Globus pallidus (tissue), 1 donor: ENCODE data around the gene ATXN1.
"Not testable (repeated sequence)": the region's sequence is repeated elsewhere in the genome, so short reads cannot be mapped to it uniquely, and the experiment has no call there.

ENCODE experiments used
- DNase-seq: peaks from one replicate; pipeline ENCODE4 v3.0.0-alpha.2; 2015; ENCODE audit warnings: low spot score

The ATXN1 gene

DNA sequence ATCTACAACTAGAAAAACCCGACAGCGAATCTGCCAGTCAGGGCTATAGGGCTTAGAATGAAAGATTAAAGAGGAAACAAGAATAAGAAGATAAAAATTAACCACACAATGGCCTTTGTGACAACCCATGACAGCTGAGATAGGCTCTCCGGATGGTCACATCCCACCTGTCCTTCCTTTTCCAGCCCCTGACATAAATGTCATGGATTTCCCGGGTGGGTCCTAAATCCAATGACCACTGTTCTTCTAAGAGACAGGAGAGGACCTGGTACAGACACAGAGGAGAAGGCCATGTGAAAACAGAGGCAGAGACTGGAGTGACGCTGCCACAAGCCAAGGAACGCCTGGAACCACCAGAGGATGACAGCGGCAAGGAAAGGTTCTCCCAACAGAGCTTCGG is 41.8 kb downstream of the ATXN1 start:
- DNase-seq = no peak

DNA sequence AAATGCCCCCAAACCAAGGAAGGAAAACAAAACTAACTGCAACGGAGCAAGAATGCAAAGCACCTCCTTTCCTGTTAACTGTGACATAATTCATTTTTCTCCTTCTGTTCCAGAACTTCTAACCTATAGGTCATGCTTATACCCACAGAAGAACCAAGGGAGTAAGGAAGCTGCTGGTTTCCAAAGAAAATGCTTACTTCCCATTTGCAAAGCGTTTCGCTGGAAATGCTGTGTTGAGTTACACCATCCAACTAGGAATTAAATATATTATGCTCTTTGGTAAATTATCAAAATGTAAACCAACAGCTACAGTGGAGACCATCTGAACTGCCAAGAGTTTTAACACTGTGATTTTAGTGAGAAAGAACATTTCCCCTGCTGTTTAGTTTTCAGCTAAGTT is 42.9 kb downstream of the ATXN1 start:
- DNase-seq = no peak

DNA sequence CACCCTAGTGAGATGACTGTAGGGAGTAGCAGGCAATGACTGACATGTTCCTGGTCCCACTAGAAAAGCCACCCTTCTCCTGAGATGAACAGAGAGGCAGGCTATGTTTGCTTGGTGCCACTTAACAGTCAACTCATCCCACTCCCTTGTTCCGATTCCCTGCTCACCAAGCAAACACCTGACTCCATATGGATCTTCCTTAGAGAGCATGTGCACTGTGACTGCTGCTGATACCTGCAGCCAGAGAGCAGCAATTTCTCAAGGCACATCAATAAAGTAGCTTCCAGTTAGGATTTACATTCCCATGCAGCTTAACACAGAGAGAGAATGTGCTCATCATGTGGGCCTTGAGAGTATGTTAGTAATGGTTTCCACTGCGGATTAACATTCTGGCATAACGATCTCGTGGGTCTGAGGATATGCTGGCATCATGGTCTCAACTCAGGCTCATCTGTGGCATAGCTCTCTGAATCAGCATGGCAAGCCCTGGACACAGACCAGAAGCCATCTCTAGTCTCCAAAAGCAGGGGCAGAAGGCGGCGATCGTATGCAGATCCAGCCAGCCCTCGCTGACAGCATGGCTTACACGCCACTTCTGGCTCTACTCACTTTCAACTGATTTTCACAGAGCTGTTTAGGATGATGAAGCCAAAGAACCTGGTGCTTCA is 43.9 kb downstream of the ATXN1 start:
- DNase-seq = no peak

DNA sequence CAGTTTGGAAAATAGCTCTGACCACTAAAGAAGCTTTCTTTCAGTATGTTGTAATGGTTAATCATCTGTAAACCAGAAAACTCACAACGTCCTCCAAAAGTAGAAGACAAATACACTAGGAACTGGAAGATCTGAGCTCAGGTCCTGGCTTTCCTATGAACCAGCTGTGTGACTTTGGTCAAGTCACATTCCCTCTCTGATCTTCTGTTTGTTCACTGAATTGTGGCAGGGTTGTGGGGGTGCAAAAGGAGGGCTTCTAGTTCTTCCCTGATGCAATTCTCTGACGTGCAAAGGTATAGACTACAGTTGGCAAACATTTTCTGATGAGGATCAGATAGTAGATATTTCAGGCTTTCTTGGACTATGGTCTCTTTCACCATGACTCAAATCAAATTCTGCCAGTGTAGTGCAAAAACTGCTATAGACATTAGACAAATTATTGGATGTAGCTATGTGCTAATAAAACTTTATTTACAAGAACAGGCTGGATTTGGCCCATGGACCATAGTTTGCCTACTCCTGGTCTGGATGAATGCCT is 44.9 kb downstream of the ATXN1 start:
- no peak for DNase-seq

DNA sequence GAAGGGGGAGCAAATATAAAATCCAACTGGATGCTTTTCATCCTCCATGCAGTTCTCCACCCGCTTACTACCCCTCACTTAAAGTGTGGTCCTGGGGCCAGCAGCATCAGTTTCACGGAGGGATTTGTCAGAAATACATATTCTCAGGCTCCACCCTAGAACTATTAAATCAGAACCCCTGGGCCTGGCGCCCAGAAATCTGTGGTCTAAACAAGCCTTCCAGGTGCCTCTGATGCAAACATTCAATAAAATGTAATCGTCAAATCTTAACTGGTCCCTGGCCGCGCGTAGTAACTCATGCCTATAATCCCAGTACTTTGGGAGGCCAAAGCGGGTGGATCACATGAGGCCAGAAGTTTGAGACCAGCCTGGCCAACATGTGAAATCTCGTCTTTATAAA is 47.7 kb downstream of the ATXN1 start:
- DNase-seq = no peak

DNA sequence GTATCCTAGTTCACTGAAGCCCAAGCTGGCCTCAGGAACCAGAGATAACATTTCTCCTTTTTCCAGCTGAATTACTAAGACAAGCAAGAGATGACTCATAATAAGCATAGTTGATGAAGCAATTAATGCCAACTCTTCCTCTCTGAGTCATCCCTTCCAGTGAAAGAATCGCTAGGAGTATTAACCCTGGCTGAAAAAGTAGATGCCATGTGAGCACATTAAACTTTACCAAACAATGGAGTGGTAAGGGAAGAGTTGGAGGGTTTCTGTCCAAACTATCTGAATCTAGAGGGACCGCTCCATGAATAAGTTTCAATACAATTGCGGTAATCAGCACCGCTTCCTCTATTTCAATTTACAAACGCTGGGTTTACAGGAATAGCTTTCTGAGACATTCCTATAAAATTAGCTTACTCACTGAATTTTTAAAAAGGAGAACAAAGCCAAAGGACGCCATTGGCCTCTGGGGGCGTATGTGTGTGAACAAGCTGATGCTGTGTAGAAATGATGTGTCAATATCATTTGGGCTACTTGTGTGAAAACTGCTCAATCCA is 48.3 kb downstream of the ATXN1 start:
- peak; percentile 66 for DNase-seq

DNA sequence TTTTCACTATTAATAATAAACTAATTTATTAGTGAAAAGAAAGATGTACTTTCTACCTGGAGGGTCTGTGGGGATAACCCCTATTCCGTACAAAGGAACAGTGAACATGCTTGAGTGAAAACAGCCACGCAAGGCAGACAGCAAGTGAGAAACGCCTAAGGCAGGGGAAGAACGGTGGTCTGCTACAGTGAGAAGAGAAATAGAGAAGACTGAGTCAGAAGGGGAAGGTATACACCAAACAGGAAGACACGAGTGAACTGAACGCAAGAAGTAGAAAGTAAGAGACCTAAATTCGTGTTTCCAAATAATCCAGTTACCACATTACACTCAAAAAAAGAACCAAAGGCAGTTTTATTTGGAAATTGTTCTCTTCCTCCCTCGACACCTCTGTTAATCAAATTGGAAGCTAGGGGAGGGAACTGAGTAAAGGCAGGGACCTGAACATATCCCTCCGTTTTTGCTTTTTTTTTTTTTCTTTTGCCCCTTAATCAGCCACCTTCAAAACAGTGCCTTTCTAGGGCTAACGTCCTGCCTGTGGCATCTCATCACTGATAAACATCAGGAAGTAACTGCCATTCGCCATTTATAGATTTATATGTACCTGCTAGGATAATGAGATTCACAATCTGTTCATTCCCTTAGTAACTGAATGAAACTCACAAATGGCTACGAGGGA is 48.9 kb downstream of the ATXN1 start:
- DNase-seq = no peak

DNA sequence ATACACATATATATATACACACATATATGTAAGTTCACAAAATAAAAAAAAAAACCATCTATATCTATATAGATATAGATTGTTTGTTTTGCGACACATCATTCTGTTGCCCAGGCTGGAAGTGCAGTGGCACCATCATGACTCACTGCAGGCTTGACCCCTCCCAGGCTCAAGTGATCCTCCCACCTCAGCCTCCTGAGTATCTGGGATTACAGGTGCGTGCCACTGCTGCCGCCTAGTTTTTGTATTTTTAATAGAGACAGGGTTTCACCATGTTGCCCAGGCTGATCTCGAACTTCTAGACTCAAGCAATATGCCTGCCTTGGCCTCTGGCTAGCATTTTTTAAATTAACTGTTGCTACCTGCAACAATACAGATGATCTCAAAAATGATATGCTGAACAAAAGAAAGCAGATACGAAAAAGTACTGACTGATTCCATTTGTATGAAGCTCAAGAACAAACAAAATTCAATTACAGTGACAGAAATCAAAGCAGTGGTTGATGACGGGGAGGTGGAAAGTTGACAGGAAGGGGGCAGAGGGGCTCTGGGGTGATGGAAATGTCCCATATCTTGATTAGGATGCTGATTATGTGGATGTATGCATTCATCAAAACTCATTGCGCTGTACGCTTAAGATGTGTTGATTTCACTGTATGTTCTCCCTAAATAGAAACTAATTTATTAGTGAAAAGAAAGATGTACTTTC is 49.6 kb downstream of the ATXN1 start:
- no peak for DNase-seq

DNA sequence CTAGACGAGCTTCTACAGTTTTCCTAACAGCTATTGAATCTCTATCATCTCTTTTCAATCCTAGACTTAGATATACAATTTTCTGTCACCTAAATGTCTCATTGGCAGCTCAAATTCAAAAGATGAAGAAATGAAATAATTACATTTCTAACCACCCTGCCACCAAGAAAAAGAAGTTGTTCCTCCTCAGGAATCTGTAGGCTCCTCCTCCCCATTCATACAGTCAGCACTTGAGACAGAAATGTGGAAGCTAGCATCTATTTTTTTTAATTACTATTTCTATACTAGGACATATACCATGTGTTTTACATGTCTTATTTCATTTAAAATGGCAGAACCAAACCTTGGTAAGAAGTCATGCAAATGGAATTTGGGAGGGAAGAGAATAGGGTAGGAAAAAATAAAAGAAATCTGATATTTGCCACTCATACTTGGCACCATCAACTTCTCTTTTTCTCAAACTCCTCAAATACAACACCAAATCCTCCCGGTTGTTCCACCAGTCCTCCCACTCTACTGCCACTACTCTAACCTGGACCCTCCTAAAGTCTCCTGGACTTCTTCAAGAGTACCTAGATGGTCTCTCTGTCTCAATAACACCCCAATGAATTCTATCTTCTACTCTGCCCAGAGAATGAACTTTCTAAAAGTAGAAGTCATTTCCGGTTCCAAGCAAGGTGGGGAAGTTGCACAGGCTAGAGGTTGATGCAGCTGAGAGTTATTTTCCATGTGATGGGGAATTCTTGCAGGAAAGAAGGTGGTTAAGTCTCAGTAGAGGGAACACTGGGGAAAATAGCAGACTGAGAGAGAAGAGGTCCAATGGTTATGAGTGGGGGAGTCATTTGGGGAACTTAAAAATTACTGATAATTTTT is 54.1 kb downstream of the ATXN1 start:
- no peak for DNase-seq

DNA sequence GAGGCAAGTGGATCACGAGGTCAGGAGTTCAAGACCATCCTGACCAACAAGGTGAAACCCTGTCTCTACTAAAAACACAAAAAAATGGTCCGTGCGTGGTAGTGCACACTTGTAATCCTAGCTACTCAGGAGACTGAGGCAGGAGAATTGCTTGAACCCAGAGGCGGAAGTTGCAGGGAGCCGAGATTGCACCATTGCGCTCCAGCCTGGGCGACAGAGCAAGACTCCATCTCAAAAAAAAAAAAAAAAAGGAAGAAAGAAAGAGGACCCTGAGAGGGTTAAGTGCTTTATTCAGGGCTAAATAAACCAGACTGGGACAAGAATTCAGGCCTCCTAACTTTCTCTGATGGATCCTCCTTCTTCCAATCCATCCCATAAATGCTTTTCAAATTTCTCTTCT is 54.8 kb downstream of the ATXN1 start:
- not testable (repeated sequence) for DNase-seq

DNA sequence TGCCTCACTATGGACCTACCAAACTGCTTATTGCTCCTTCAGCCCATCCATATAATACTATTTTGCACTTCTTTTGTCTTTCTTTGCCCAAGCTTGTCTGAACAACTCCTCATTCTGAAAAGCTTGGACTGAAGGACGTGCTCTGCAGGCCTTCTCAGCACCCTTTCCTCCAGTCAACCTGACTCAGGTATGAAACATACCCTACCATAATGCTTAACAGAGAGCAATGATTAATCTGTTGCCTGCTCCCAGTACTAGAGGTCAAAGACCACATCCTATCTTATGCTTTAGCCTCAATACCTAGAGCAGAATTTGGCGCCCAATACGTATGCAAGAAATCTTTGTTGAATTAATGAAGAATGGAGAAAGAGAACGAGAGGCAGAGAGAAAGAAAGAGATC is 55.2 kb downstream of the ATXN1 start:
- no peak for DNase-seq

DNA sequence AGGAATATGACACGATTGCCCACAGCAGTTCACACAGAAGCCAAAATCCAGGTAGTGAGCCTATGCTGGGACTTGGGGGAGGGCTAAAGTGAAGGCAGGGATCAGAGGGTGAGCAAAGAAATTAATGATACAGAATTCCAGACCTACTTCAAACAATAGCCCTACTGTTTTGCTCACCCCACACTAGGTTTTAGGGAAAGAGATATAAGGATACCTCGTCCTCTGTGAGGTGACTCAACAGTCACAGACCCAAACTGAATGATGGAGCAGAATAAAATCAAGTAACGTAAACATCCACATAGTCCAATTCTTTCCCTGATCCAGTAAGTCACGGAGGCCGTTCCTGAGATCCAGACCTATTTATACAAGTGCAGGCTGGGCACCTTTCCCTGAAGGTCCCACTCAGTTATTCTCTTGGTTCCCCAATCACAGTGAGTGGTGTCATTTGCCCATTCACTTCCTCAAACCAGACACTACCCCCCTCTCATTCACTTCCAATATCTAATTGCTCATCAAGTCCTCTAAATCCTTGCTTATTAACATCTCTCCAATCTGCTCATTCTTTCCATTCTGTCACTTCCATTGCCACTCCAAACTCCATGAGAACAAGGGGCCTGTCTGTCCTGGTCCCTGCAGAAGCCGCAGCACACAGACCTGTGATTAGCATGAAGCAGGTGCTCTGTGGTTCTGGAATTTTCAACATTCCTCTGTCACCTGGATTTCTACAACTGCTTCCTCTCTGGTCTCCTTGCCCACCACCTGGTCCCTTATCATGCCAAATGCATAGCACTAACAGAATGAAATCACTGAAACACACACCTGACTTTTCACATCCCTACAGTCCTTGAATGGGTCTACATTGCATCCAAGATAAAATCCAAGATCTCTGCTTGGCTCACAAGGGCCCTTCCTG is 55.9 kb downstream of the ATXN1 start:
- no peak for DNase-seq

DNA sequence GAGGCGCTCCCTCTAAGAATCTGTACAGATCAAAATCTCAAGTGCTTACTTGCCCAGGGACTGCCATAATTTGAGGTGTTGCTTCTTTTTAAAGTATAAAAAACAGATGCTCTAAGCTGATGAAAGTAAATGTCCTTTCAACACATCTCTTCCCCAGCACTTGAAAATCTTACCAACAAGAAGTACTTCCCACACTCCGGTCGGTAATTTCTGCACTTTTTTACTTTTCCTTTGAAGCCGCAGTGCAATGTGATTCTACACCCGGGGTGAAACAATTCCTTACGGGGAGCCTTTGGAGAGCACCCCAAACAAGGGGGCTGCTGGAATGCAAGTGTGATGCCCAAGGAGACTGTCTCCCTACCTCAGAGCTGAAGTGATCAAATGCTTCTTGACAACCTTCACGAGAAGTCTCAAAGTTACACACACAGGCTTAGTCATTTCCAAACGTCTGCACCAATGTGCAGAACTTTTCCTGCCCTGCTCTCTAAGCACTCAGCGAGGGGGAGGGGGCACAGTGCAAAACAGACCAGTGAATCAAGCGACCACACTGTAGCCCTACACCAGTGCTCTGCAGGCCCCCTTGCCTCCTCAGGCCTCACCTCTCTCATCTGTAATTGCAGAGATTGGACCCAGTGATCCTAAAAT is 56.7 kb downstream of the ATXN1 start:
- DNase-seq = no peak

DNA sequence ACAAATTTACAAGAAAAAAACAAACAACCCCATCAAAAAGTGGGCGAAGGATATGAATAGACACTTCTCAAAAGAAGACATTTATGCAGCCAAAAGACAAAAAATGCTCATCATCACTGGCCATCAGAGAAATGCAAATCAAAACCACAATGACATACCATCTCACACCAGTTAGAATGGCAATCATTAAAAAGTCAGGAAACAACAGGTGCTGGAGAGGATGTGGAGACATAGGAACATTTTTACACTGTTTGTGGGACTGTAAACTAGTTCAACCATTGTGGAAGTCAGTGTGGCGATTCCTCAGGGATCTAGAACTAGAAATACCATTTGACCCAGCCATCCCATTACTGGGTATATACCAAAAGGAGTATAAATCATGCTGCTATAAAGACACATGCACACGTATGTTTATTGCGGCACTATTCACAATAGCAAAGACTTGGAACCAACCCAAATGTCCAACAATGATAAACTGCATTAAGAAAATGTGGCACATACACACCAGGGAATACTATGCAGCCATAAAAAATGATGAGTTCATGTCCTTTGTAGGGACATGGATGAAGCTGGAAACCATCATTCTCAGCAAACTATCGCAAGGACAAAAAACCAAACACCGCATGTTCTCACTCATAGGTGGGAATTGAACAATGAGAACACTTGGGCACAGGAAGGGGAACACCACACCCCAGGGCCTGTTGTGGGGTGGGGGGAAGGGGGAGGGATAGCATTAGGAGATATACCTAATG is 58.5 kb downstream of the ATXN1 start:
- not testable (repeated sequence) for DNase-seq

DNA sequence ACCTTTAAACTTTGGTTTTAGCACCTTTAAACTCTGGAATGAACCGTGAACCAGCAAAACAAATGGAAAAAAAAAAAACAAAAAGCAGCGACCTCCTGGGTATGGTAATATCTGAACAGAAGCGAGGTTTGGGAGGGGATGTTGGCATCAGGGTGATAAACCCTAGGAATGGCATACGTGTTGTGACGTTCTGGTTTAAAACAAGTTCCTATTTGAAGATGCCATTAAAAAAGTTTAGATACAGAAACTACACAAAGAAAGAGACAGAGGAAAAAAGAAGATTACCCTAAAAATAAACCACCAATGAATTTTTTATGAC is 60.4 kb downstream of the ATXN1 start:
- DNase-seq = no peak

DNA sequence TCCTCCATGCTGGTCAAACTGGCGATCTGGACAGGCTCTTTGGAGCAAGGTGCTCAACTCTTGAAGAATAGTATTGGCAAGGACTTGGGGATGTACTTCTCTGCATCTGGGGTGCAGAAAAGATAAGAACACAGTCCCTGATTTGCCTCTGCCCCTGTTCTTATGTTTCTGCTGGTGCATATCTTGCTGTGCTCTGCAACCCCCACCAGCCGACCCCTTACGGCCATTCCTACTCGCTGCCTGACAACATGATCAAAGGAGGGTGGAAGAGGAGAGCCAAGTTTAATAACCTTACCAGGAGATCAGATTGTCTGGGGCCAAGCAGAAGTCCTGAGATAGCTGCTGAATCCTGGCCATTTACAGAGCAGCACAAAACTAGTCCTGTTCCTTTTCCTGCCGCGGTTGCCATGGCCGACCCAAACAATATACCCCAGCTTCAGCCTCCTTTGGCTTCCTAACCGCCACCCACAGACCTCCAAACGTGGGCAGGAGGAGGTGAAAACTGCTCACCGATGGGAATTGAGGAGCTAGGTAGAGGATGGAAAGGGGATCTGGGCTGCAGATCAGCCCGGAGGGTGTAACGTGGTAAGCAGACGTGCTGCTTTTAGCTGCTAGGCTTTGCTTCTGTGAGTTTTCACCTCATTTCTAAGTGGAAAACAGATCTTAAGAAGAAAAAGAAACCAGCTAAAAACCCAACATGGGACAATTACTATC is 60.9 kb downstream of the ATXN1 start:
- DNase-seq = no peak

DNA sequence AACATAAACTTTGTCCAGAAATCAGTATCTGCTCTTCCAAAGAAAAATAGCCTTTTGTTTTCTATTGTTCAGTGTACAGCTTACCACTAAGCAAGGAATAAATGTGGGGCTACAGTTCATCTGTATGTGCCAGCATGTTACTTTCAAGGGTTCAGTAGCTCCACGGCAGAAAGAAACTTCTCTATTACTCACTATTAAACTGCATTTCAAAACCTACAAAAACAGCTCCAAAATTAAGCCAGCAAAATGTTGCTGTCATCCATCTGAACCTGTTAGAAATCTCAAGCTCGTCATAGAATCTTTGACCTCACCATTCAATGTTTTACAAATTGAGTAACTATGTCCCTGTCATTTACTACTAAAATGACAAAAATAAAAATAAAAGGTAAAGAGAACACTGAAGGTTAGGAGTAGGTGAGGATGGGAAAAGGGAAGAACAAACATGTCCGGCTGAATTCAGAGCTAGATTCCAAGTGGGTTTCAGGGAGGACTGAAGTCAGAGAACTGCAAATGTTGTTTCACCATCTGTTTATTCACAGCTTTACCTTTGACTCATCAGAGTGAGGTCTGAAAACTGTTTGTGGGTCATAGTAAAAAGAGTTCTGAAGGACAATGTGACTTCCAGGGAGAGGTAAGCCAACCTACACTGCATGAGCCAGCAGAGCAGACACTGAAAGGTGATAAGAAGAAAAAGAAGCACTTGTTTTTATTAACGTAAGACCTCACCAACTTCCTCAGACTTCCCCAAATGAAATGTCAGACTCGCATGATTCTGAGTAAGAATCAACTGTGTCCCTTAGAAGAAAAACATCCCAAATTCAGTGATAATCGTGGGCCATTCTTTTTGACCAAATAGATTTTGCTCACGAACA is 62.0 kb downstream of the ATXN1 start:
- DNase-seq = no peak

DNA sequence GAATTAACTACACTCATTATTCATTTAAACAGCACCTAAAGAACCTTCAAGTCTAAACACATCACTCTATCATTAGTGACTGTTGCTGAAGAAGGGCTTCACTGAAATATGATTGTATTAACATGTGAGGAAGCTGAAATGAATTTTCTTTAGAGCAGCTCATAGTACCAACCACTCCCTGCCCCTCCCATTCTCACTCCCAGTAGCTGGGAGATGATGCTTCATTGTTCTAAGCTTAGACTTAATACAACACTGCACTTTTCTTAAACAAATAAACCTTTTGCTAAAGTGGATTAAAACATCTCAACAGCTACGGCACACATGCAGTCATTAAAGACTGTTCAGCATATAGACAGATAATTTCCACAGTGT is 63.1 kb downstream of the ATXN1 start:
- DNase-seq = no peak
